Muscle layer of duodenum (tissue), 2 donors: Measurements from ENCODE around the gene PSMA5.
A peak's percentile ranks its signal among the peaks of the same experiment; 100 is the strongest.
"Not testable (repeated sequence)": the region's sequence is repeated elsewhere in the genome, so short reads cannot be mapped to it uniquely, and the experiment has no call there.

Source experiments
- H3K27ac ChIP-seq: one replicate; pipeline ENCODE4 v1.7.0; 2013; ENCODE audit warnings: mild to moderate bottlenecking, low read length
- H3K27me3 ChIP-seq: one replicate; pipeline ENCODE4 v1.7.0; 2013; ENCODE audit warnings: low read depth, mild to moderate bottlenecking, control low read depth, low read length
- H3K36me3 ChIP-seq, 2 donors: one replicate each; pipeline ENCODE4 v1.7.0; 2013; ENCODE audit warnings: low read length in 2 of 2, control low read depth in 1 of 2, mild to moderate bottlenecking in 1 of 2; ENCODE audit not compliant: insufficient read depth in 2 of 2, control insufficient read depth in 1 of 2
- H3K4me1 ChIP-seq, 2 donors: one replicate each; pipeline ENCODE4 v1.7.0; 2013; ENCODE audit warnings: low read length in 2 of 2, mild to moderate bottlenecking in 2 of 2, control low read depth in 1 of 2, moderate library complexity in 1 of 2; ENCODE audit not compliant: insufficient read depth in 2 of 2, control insufficient read depth in 1 of 2
- H3K4me3 ChIP-seq, 2 donors: one replicate each; pipeline ENCODE4 v1.7.0; 2013; ENCODE audit warnings: low read length in 2 of 2, low read depth in 1 of 2, mild to moderate bottlenecking in 1 of 2
- H3K9me3 ChIP-seq, 2 donors: one replicate each; pipeline ENCODE4 v1.7.0; 2013; ENCODE audit warnings: low read length in 2 of 2, control low read depth in 1 of 2, mild to moderate bottlenecking in 1 of 2; ENCODE audit not compliant: control insufficient read depth in 1 of 2
- donor health status: healthy.

Gene PSMA5

DNA sequence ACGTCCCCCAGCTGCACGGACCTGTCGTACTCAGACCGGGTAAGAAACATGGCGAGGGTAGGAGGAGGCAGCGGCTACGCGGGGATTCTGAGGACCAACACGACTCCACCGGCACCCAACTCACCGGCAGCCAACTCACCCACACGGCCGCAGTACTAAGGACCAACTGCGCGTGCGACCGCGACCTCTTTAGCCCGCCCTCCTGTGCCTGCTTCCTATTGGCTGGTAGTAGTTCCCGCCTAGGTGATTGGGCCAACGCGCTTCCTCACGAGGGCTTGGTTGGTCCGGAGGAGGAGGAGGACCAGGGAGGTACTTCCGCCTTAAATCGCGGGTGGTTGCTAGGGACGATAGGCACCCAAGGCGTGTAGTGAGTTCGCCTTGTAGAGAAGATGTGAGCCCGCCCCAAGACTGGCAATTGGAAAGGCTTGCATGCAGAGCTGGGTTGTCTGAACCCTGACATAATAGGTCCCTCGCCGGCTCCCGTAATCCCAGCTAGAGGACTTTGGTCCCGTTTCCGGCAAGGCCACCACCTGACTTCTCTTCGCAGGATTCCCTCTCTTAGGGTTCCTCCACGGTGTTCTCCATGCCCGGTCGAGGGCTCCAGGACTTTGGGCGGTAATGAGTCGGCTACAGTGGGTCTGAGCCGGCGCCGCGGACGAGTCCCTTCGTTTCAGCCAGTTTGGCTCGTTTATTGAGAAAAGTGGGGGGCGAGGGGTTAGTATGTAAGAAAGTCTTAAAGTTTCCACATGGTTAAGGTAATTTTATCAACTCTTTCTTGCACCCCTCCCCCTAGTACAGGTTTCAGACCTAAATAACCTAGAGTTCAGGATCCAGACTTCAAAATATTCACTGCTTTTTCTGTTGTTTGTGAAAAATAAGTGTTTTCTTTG is at the start of gene PSMA5:
Gene PSMA5 (minus strand): TSS at position 168 of the 890 bp plus-strand sequence. CDS start 118 bp downstream, at position 50.
- H3K36me3 ChIP-seq, result peaks cover 0 to 3% of the 10 kb centered on the region in 2 donors
- H3K4me1 ChIP-seq, result peaks cover 0 to 20% of the 10 kb centered on the region in 2 donors
- no peaks in the 10 kb centered on the region for H3K9me3 ChIP-seq
- peak within 1 kb of the TSS; percentile 94 for H3K27ac ChIP-seq
- no peaks in the 10 kb centered on the region for H3K27me3 ChIP-seq
- H3K4me3 ChIP-seq, result peak within 1 kb of the TSS; percentile 76 to 78

DNA sequence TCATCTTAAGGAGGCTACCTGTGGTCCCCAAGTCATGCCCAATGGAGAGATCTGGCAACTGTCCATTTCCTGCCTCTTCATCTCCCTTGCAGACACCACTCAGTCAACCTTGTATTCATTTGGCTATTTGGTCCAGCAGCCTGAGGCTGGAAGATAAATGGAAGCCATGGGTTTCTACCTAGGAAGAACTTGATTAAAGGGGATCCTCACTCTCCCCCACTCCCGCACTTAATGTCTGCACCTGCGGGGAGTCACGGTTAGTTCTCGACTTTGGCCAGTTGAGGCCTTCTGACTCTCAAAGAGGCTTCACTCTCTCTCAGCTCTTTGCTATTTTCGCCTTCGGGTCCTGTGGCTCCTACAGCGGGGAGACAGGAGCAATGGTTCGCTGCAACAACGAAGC is 49.0 kb upstream of the PSMA5 start:
- H3K4me1 ChIP-seq, result no peaks in the 10 kb centered on the region
- H3K36me3 ChIP-seq, result peaks cover 0 to 8% of the 10 kb centered on the region in 2 donors
- no peak overlapping the region for H3K4me3 ChIP-seq
- no peak overlapping the region for H3K27ac ChIP-seq
- no peaks in the 10 kb centered on the region for H3K9me3 ChIP-seq
- no peaks in the 10 kb centered on the region for H3K27me3 ChIP-seq

DNA sequence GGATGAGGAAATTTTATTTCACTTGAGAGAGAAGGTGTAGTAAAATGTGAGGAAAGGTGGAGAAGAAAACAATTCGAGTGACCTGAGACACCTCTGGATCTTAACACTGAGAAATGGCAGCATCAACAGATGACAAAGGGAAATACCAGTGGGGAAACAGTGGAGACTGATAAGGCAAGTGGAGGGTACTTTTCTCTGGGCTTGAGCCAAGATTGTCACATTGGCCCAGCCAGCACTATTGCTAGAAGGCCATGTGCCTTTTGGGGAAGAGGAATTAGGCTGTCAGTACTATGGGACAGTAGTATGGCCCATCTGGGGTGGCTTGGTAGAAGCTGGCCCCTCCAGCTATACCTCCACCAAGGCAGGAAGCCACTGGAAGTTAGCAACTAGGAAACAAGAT is 48.4 kb upstream of the PSMA5 start:
- H3K36me3 ChIP-seq, result peaks cover 0 to 3% of the 10 kb centered on the region in 2 donors
- H3K27me3 ChIP-seq, result no peaks in the 10 kb centered on the region
- H3K27ac ChIP-seq, result no peak overlapping the region
- no peaks in the 10 kb centered on the region for H3K9me3 ChIP-seq
- H3K4me3 ChIP-seq, result no peak overlapping the region
- H3K4me1 ChIP-seq, result no peaks in the 10 kb centered on the region

DNA sequence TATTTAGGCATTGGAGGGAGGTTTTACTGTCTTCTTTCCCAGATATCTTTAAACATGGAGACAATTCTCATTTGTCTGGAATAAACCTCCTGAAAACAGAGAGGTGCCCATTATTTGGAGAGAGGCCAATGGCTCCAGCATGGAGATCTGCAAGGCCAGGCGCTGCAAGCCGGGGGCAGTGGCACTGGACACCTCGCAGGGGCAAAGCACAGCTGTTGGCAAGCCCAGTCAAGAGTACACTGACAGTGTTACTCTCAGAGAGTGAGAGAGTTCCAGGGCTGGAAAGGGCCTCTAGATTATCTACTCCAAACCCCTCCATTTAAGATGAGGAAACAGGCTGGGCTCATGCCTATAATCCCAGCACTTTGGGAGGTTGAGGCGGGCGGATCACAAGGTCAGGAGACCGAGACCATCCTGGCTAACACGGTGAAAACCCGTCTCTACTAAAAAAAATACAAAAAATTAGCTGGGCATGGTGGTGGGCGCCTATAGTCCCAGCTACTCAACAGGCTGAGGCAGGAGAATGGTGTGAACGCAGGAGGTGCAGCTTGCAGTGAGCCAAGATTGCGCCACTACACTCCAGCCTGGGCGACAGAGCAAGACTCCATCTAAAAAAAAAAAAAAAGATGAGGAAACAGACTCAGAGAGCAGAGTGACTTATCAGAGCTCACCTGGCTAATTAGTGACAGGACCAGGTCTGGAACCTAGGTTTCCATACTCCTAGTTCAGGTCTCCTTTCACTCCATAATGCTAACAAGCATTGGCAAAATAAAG is 47.2 kb upstream of the PSMA5 start:
- not testable (repeated sequence) for H3K27ac ChIP-seq, H3K4me1 ChIP-seq, H3K9me3 ChIP-seq, H3K36me3 ChIP-seq, H3K4me3 ChIP-seq, H3K27me3 ChIP-seq

DNA sequence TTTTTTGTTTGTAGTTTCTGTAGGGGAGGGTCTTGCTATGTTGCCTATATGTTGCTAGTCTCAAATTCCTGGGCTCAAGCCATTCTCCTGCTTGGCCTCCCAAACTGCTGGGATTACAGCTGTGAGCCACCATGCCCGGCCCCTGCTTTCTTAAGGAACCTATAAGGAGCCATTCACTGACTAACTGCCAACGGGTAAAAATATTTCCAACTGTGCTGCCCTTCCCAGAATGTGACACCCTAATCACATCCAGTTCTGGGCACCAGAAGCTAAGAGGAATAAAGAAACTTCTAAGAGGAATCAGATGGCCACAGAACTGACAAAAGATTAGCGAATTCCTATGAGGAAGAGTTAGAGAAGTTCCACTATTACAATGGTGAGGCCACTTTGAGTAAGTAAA is 46.5 kb upstream of the PSMA5 start:
- Histone ChIP-seq H3K36me3 (no peaks in the 10 kb centered on the region), H3K4me1 (peaks cover 0 to 1% of the 10 kb centered on the region in 2 donors), H3K27ac (no peak overlapping the region), H3K27me3 (no peaks in the 10 kb centered on the region), H3K4me3 (no peak overlapping the region), H3K9me3 (no peaks in the 10 kb centered on the region)

DNA sequence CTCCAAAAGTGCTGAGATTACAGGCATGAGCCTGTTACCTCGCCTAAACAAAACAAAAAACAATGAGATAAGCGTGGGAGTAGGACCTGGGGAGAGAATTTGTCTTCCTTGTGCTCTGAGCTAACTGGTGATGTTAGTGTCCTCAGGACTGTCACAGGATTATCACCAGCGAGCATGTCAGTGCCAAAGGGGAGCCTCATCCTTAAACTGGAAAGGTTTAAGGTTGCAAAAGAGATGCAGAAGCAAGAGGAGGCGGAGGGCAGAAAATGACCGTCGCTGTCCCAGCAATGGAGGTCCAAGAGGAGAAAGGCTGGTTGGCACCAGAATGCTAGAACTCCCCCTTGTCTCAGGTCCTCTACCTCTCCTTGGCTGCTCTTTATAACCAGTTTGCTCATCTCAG is 44.0 kb upstream of the PSMA5 start:
- H3K4me1 ChIP-seq, result peaks cover 0 to 5% of the 10 kb centered on the region in 2 donors
- H3K9me3 ChIP-seq, result no peaks in the 10 kb centered on the region
- H3K27ac ChIP-seq, result no peak overlapping the region
- no peaks in the 10 kb centered on the region for H3K36me3 ChIP-seq
- H3K4me3 ChIP-seq, result no peak overlapping the region
- H3K27me3 ChIP-seq, result peaks cover 5% of the 10 kb centered on the region

DNA sequence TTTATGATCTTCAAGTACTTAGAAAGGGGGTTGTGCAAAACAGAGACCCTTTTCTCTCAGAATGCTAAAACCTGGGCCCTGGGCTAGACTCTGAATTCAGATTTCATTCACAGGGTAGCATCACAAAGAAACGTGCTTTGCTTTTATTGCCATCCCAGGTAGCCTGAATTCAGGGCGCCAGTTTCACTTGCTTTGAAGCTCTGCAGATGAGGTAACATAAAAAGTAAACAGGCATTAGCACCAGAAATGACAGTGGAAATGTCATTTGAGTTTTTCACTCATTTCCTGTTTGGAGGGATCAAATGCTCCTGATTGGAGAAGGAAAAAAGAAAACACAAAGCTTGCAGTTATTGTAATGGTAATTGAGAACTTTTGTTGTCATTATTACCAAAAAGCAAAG is 42.7 kb upstream of the PSMA5 start:
- H3K4me1 ChIP-seq, result peaks cover 0 to 9% of the 10 kb centered on the region in 2 donors
- H3K36me3 ChIP-seq, result no peaks in the 10 kb centered on the region
- no peak overlapping the region for H3K27ac ChIP-seq
- H3K9me3 ChIP-seq, result no peaks in the 10 kb centered on the region
- H3K27me3 ChIP-seq, result peaks cover 5% of the 10 kb centered on the region
- no peak overlapping the region for H3K4me3 ChIP-seq

DNA sequence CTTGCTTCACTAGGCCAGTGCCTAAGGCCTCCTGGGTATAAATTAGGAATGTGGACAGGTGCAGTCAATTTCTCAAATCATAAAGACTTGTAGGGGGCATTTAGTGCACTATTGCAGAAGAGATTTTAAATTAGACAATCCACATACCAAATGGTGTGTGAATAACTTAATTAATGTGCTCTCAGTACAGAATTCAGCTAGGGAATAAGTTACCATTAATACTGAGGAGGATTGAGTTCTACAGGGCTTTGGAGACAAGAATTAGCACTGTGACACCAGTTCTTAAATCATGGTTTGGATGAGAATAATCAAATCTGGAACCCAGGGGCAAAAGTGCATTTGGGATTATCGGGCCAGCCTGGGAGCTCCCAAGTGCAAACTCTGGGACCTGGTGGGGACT is 41.8 kb upstream of the PSMA5 start:
- Histone ChIP-seq H3K36me3 (no peaks in the 10 kb centered on the region), H3K27me3 (peaks cover 5% of the 10 kb centered on the region), H3K27ac (no peak overlapping the region), H3K4me3 (no peak overlapping the region), H3K9me3 (no peaks in the 10 kb centered on the region), H3K4me1 (peaks cover 0 to 9% of the 10 kb centered on the region in 2 donors)

DNA sequence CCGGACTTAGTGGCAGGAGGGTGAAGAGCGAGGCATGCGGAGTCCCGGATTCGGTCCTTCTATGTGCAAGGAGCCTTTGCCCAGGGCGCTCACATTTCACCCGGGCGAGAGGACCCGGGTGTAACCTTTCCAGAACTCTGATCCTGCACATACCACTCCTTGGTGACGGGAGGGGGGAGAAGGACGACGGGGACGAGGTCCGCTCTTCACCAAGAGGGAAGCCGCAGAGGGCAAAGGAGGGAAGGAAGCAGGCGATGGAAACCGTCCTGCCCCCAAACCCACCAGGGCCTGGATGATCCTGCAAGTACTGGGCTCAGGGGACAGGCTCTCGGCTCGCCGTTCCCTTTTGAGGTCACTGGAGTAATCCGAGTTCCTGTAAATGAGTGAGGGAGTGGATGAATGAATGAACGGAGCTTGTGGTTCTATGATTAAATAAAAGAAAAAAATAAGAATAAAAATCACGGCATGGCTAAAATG is 41.1 kb upstream of the PSMA5 start:
- Histone ChIP-seq H3K27me3 (peaks cover 5% of the 10 kb centered on the region), H3K4me3 (peak overlapping the region in 1 of 2 donors; percentile 79), H3K9me3 (no peaks in the 10 kb centered on the region), H3K36me3 (no peaks in the 10 kb centered on the region), H3K27ac (no peak overlapping the region), H3K4me1 (peaks cover 0 to 9% of the 10 kb centered on the region in 2 donors)

DNA sequence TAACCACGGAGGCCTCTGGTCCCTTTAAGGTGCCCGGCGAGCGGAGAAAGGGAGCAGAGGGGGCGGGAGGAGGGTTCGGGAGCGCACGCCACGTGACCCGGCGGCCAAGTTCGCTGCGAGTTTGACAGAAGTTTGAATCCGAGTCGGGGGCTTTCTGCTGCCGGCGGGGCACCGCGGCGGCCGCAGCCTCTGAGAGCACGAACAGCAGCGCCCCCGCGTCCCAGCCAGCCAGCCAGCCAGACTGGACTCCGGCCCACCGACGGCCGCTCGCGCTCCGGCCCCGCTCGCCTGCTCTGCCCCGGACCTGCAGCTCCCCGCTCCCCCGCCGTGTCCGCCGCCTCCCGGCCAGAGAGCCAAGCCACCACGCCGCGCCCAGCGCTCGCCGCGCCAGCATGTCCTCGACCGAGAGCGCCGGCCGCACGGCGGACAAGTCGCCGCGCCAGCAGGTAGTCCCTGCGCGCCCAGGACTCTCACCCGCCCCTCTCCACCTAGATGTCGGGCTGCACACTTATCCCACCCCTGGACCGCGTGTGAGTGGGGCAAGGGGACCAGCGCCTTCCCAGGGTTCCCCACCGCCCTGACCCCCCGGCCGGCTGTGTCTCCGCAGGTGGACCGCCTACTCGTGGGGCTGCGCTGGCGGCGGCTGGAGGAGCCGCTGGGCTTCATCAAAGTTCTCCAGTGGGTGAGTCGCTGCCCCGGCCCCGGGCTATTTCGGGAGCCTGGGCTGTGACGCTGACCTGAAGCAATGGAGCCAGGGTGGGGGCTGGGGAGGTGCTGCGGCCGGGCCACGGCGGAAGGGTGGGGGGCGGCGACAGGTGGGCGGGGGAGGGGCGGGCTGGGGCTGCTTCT is 40.4 kb upstream of the PSMA5 start, which contains the start of gene SYPL2:
Gene SYPL2 (plus strand): TSS at position 95 of the 849 bp plus-strand sequence. CDS start 298 bp downstream, at position 393.
- no peak within 1 kb of the TSS for H3K27ac ChIP-seq
- H3K36me3 ChIP-seq, result no peaks in the 10 kb centered on the region
- peak within 1 kb of the TSS; percentile 59 to 79 for H3K4me3 ChIP-seq
- no peaks in the 10 kb centered on the region for H3K9me3 ChIP-seq
- peaks cover 0 to 9% of the 10 kb centered on the region in 2 donors for H3K4me1 ChIP-seq
- H3K27me3 ChIP-seq, result peaks cover 5% of the 10 kb centered on the region
